Endothelial cell of umbilical vein (primary cell): ENCODE data around the gene ESCO1. TPM values are rescaled to one million over a fixed set of nuclear protein-coding genes. Genes with fewer than 3 reads are reported as not detected.

Experiments used
- BruUV-seq: library from RNA; stranded (reverse); fragments of 400-500 nt; replicated peaks from 2 replicates; lab custom pipeline; 2021; lab: Mats Ljungman, UMichigan
- CTCF ChIA-PET: fragments of 300-600, 350-600 bp; sonication (Branson Sonifier 250); formaldehyde crosslinking; loops from one replicate; lab custom pipeline; 2021; ENCODE audit warnings: antibody characterized with exemption, inconsistent platforms; lab: Charles Lee
- POLR2A ChIA-PET: fragments of 300-600, 350-600 bp; sonication (Branson Sonifier 250); formaldehyde crosslinking; loops from one replicate; lab custom pipeline; 2021; ENCODE audit warnings: antibody characterized with exemption, inconsistent platforms; lab: Charles Lee
- DNase-seq: peaks from one replicate; pipeline ENCODE4 v3.0.0-alpha.2; 2011; ENCODE audit warnings: low read depth, low spot score
- FAIRE-seq: peaks from 2 replicates; lab custom pipeline; 2011; peaks lifted over from hg19 to GRCh38; lab: Jason Lieb, UNC
- H2AFZ ChIP-seq: 2 replicates; pipeline ENCODE4 v1.6.0; 2012; ENCODE audit warnings: low read depth, low read length, control low read depth, inconsistent platforms
- H3K27ac ChIP-seq: 2 replicates; pipeline ENCODE4 v1.5.1; 2011; ENCODE audit warnings: low read depth, mild to moderate bottlenecking, control low read depth, low read length, moderate library complexity; ENCODE audit not compliant: insufficient read depth
- H3K27me3 ChIP-seq, 2 experiments: 2 replicates each; pipeline versions ENCODE4 v1.6.0 to v1.6.1; 2011; ENCODE audit warnings: low read length in 2 of 2, mixed read lengths in 1 of 2; ENCODE audit not compliant: control insufficient read depth in 2 of 2, insufficient read depth in 2 of 2
- H3K36me3 ChIP-seq, 2 experiments: 2 replicates in 1 of 2; 3 replicates in 1 of 2; pipeline ENCODE4 v1.5.1; 2011; ENCODE audit warnings: low read length in 2 of 2, mild to moderate bottlenecking in 1 of 2, moderate library complexity in 1 of 2; ENCODE audit not compliant: control insufficient read depth in 2 of 2, insufficient read depth in 2 of 2; ENCODE audit errors: extremely low read depth in 1 of 2
- H3K4me1 ChIP-seq: 3 replicates; pipeline ENCODE4 v1.5.1; 2011; ENCODE audit warnings: mild to moderate bottlenecking, low read length; ENCODE audit not compliant: control insufficient read depth, insufficient read depth; ENCODE audit errors: extremely low read depth
- H3K4me2 ChIP-seq: 2 replicates; pipeline ENCODE4 v1.6.1; 2011; ENCODE audit warnings: low read length, control low read depth, mixed read lengths; ENCODE audit not compliant: insufficient read depth
- H3K4me3 ChIP-seq, 3 experiments: fragments of 200-600 bp in 1 of 3; sonication (generic), shearing (Covaris generic) in 1 of 3; replicated peaks in 1 of 3; 2 replicates each; pipeline ENCODE4 v1.5.1; 2011 to 2016; ENCODE audit warnings: control low read depth in 3 of 3, low read length in 3 of 3, mild to moderate bottlenecking in 2 of 3, inconsistent platforms in 1 of 3, low read depth in 1 of 3, moderate library complexity in 1 of 3; ENCODE audit not compliant: insufficient read depth in 1 of 3
- H3K79me2 ChIP-seq: 2 replicates; pipeline ENCODE4 v1.6.0; 2012; ENCODE audit warnings: low read length, inconsistent platforms; ENCODE audit not compliant: control insufficient read depth, insufficient read depth
- H3K9ac ChIP-seq: replicated peaks from 2 replicates; pipeline ENCODE3; 2011; ENCODE audit warnings: low read length, control low read depth; ENCODE audit not compliant: insufficient read depth; ENCODE audit errors: extremely low read depth
- H3K9me1 ChIP-seq: replicated peaks from 3 replicates; pipeline ENCODE4 v1.6.0; 2011; ENCODE audit warnings: mild to moderate bottlenecking, low read length; ENCODE audit not compliant: control insufficient read depth, insufficient read depth; ENCODE audit errors: extremely low read depth
- H3K9me3 ChIP-seq: replicated peaks from 2 replicates; pipeline ENCODE4 v1.5.1; 2012; ENCODE audit warnings: low read length, inconsistent platforms; ENCODE audit not compliant: control insufficient read depth, insufficient read depth
- H4K20me1 ChIP-seq: replicated peaks from 2 replicates; pipeline ENCODE3; 2011; ENCODE audit warnings: mild to moderate bottlenecking, low read length; ENCODE audit not compliant: control insufficient read depth, insufficient read depth; ENCODE audit errors: extremely low read depth
- CTCF ChIP-seq, 2 donors: IDR thresholded peaks; 1 replicate in 1 of 2; 2 replicates in 1 of 2; pipeline ENCODE4 v1.5.1; 2011; ENCODE audit warnings: low read length in 2 of 2, mild to moderate bottlenecking in 2 of 2, moderate library complexity in 2 of 2, control low read depth in 1 of 2, inconsistent platforms in 1 of 2, low read depth in 1 of 2; ENCODE audit not compliant: insufficient read depth in 1 of 2; ENCODE audit errors: extremely low read depth in 1 of 2
- EZH2 ChIP-seq: IDR thresholded peaks from 2 replicates; pipeline ENCODE4 v1.6.1; 2012; ENCODE audit warnings: borderline replicate concordance, low read depth, mild to moderate bottlenecking, moderate library complexity, low read length, inconsistent platforms; ENCODE audit not compliant: severe bottlenecking
- FOS ChIP-seq: IDR thresholded peaks from 2 replicates; pipeline ENCODE4 v1.6.1; 2011; ENCODE audit warnings: mild to moderate bottlenecking, low read length, moderate library complexity, borderline replicate concordance; ENCODE audit not compliant: insufficient read depth
- GATA2 ChIP-seq: IDR thresholded peaks from 2 replicates; pipeline ENCODE4 v1.7.0; 2011; ENCODE audit warnings: low read depth, mild to moderate bottlenecking, moderate library complexity, mixed read lengths, low read length; ENCODE audit not compliant: insufficient read length, insufficient read depth
- JUN ChIP-seq: IDR thresholded peaks from 2 replicates; pipeline ENCODE4 v1.6.1; 2011; ENCODE audit warnings: borderline replicate concordance, low read depth; ENCODE audit not compliant: insufficient read length, insufficient read depth
- MAX ChIP-seq: IDR thresholded peaks from 2 replicates; pipeline ENCODE4 v1.6.1; 2011; ENCODE audit not compliant: insufficient read depth, insufficient read length
- MYC ChIP-seq: IDR thresholded peaks from one replicate; pipeline ENCODE4 v1.6.1; 2011; ENCODE audit warnings: mild to moderate bottlenecking, low read depth, low read length
- POLR2A ChIP-seq: IDR thresholded peaks from 2 replicates; pipeline ENCODE4 v1.6.1; 2012; ENCODE audit warnings: low read depth, mild to moderate bottlenecking, control low read depth, low read length
- POLR2AphosphoS5 ChIP-seq: IDR thresholded peaks from 2 replicates; pipeline ENCODE4 v1.6.1; 2012; ENCODE audit warnings: low read depth, mild to moderate bottlenecking, control low read depth, low read length, moderate library complexity; ENCODE audit not compliant: insufficient read depth
- dilution Hi-C: fragments of 300-500 bp; cut with MboI; formaldehyde crosslinking; loops from one replicate; pipeline ENCODE4 v1.15.0; 2019; ENCODE audit warnings: low sequenced_read_pairs; ENCODE audit not compliant: extremely low pct_ligation_motif_present
- intact Hi-C: fragments of 100-400 bp; cut with micrococcal nuclease; formaldehyde crosslinking; loops from one replicate; pipeline ENCODE4 v1.10.0; 2022
- polyA plus RNA-seq, 4 experiments: library from polyadenylated mRNA; depleted of rRNA in 3 of 4; stranded (reverse) in 3 of 4; unstranded in 1 of 4; fragments of >200 nt; gene quantifications; 2 replicates each; pipeline versions ENCODE4 v1.2.1 to v1.2.3, GENCODE V29; 2011 to 2012; ENCODE audit warnings: missing spikeins in 1 of 4
- total RNA-seq: library from RNA; stranded (reverse); gene quantifications from 2 replicates; pipeline ENCODE4 v1.2.3, GENCODE V29; 2021

Gene ESCO1
- total and polyA plus RNA-seq, 2 donors (not counting 3 experiments of a cell fraction or from before 2014, with no cell fraction given), result 2.1 to 12.0 TPM

GRCh38 chr18:21598726-21599584 lies 1.5 kb downstream of the ESCO1 start:
- Histone ChIP-seq H3K79me2 (peaks cover 44% of the 10 kb centered on the region), H3K9me1 (no peaks in the 10 kb centered on the region), H4K20me1 (no peaks in the 10 kb centered on the region), H3K27me3 (no peaks in the 10 kb centered on the region), H3K4me3 (peak overlapping the region; percentile 47 to 89 (median 68)), H3K9me3 (no peaks in the 10 kb centered on the region), H3K9ac (peak overlapping the region; percentile 75), H3K27ac (no peak overlapping the region), H2AFZ (peak overlapping the region; percentile 60), H3K4me2 (peak overlapping the region; percentile 49), H3K4me1 (no peaks in the 10 kb centered on the region), H3K36me3 (no peaks in the 10 kb centered on the region)
- dilution Hi-C loops (no loop called here), intact Hi-C loops (no loop called here)
- DNase-seq (no peak), FAIRE-seq (peak; percentile 43)
- CTCF ChIA-PET, result interaction anchor here (2.8 to 2.9 kb wide), 3 partner anchors 12 to 404 kb away, joined by 55 to 63 read pairs (median 55); partner anchors contain the start of gene SNRPD1
- TF ChIP-seq CTCF (IDR thresholded peaks at IDR 0.05; ENCODE audit: extremely low read depth in 1 of 2, insufficient read depth in 1 of 2, low read depth in 1 of 2, low read length in 2 of 2), result no peak
- TF ChIP-seq MYC, result no peak
- no peak for TF ChIP-seq JUN
- no peak for TF ChIP-seq EZH2
- no peak for TF ChIP-seq FOS
- no peak for TF ChIP-seq MAX
- TF ChIP-seq GATA2, result no peak
- TF ChIP-seq POLR2AphosphoS5, result no peak
- TF ChIP-seq POLR2A, result no peak
- no TSS peak for BruUV-seq
- POLR2A ChIA-PET, result no interaction called here
